Measurements from ENCODE around the gene EHF.

The EHF gene

DNA sequence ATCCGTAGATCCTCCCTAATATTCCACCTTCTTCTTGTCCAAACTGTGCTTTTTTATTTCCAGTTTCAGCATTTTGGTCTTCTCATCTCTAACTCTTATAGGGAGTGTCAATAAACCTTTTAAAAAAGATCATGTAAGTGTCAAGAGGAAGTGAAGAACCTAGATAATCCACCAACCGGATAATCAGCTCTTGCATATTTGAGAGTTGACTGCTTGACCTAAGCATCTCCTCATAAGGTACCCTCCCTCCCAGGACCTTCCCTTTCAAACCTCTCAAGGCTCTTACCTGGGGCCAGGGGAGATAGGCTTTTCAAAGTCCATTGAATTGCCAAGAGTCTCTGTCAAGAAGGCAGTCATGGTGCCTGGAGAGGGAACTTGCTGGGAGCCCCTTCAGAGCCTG, 691 bp upstream of the EHF start:
- no peak for DNase-seq (ENCODE audit: low read depth)
- H3K4me3 ChIP-seq (replicated peaks; ENCODE audit: low read depth, low read length): no peak overlapping the region
- TF ChIP-seq, protein P1, sequence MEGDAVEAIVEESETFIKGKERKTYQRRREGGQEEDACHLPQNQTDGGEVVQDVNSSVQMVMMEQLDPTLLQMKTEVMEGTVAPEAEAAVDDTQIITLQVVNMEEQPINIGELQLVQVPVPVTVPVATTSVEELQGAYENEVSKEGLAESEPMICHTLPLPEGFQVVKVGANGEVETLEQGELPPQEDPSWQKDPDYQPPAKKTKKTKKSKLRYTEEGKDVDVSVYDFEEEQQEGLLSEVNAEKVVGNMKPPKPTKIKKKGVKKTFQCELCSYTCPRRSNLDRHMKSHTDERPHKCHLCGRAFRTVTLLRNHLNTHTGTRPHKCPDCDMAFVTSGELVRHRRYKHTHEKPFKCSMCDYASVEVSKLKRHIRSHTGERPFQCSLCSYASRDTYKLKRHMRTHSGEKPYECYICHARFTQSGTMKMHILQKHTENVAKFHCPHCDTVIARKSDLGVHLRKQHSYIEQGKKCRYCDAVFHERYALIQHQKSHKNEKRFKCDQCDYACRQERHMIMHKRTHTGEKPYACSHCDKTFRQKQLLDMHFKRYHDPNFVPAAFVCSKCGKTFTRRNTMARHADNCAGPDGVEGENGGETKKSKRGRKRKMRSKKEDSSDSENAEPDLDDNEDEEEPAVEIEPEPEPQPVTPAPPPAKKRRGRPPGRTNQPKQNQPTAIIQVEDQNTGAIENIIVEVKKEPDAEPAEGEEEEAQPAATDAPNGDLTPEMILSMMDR (IDR thresholded peaks at IDR 0.05; ENCODE audit: low read length, missing control alignments): no peak

DNA sequence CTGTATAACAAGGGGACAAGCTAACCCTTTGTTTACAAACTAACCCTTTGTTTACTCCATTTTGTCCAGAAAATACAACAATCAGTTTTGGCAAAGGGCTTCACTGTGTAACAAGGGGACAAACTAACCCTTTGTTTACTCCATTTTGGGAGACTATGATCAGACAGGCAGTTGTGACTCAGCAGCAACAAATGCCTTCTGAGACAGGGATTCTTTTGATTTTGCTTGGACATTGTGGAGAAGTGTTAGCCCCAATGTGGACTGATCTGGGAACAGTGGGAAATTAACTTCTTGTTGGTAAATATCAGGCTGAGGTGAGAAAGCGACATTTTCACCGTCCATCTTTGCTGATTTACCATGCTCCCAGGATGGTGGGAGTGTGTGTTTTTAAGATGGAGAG, 983 bp downstream of the EHF start:
- no peak overlapping the region for H3K4me3 ChIP-seq (replicated peaks; ENCODE audit: low read depth, low read length)
- no peak for DNase-seq (ENCODE audit: low read depth)
- TF ChIP-seq, protein P1 (IDR thresholded peaks at IDR 0.05; ENCODE audit: low read length, missing control alignments): no peak

GRCh38 chr11:34623463-34623862, 2.6 kb downstream of the EHF start:
- no peak overlapping the region for H3K4me3 ChIP-seq (replicated peaks; ENCODE audit: low read depth, low read length)
- no peak for DNase-seq (ENCODE audit: low read depth)
- TF ChIP-seq, protein P1 (IDR thresholded peaks at IDR 0.05; ENCODE audit: low read length, missing control alignments): no peak

GRCh38 chr11:34624069-34624468, 3.2 kb downstream of the EHF start:
- TF ChIP-seq, protein P1 (IDR thresholded peaks at IDR 0.05; ENCODE audit: low read length, missing control alignments): no peak
- no peak overlapping the region for H3K4me3 ChIP-seq (replicated peaks; ENCODE audit: low read depth, low read length)
- DNase-seq (ENCODE audit: low read depth): no peak

DNA sequence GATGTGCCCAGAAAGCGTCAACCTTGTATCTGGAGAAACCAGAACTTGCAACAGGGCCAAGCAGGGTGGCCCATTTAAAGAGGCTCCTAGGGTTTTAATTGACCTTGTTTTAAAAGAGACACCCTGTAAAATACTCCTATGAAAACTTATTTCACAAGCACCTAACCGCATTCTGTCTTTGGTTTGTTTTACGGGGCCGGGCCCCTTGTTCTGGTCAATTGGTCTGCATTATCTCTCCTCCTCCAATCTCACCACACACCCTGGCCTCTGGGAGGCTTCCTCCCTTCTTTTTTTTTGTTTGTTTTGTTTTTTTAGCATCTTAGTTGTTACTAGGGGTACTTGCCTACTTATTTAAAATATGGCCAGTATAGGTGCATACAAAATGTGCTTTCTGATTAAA, 4.7 kb downstream of the EHF start:
- no peak overlapping the region for H3K4me3 ChIP-seq (replicated peaks; ENCODE audit: low read depth, low read length)
- TF ChIP-seq, protein P1 (IDR thresholded peaks at IDR 0.05; ENCODE audit: low read length, missing control alignments): no peak
- DNase-seq (ENCODE audit: low read depth): no peak

- H3K4me3 ChIP-seq (replicated peaks; ENCODE audit: low read depth, low read length): no peak overlapping the region
- TF ChIP-seq, protein P1 (IDR thresholded peaks at IDR 0.05; ENCODE audit: low read length, missing control alignments): no peak
- no peak for DNase-seq (ENCODE audit: low read depth)
These were observed 5.5 kb downstream of the EHF start for GRCh38 chr11:34626393-34626792.

DNA sequence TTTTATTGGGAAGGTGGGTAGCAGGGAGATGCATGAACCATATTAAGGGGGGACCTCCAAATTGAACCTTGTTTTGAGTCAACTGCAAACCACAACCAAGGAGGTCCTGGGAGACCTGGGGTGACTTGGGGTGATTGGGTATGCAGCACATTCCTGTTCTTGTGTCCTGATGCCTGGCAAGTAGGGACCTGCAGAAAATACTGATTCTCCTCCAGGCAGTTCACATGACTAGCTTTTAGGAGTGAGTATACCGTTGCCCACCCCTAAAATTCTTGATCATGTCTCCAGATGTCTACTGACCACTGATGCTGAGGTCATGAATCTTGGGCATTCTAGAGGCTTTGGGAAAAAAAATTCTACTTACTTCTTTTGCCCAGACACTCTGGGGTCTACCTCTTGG, 6.3 kb downstream of the EHF start:
- no peak for DNase-seq (ENCODE audit: low read depth)
- H3K4me3 ChIP-seq (replicated peaks; ENCODE audit: low read depth, low read length): no peak overlapping the region
- TF ChIP-seq, protein P1 (IDR thresholded peaks at IDR 0.05; ENCODE audit: low read length, missing control alignments): no peak

All from fibroblast of pulmonary artery (primary cell).